Subcutaneous abdominal adipose tissue (tissue), 5 donors: ENCODE results near the gene SUPT3H.
"Not testable (repeated sequence)": the region's sequence is repeated elsewhere in the genome, so short reads cannot be mapped to it uniquely, and the experiment has no call there.

Source experiments
- H3K27ac ChIP-seq: one replicate; pipeline ENCODE4 v1.7.0; 2013; ENCODE audit warnings: low read depth, mild to moderate bottlenecking, inconsistent platforms, low read length, moderate library complexity
- H3K27me3 ChIP-seq, 5 donors: one replicate each; pipeline ENCODE4 v1.7.0; 2013; ENCODE audit warnings: low read length in 5 of 5, inconsistent platforms in 1 of 5; ENCODE audit not compliant: control insufficient read depth in 5 of 5, insufficient read depth in 4 of 5
- H3K36me3 ChIP-seq, 5 donors: one replicate each; pipeline ENCODE4 v1.7.0; 2013; ENCODE audit warnings: low read length in 5 of 5; ENCODE audit not compliant: control insufficient read depth in 5 of 5, insufficient read depth in 5 of 5
- H3K4me1 ChIP-seq, 5 donors: one replicate each; pipeline ENCODE4 v1.7.0; 2013; ENCODE audit warnings: low read length in 5 of 5, mild to moderate bottlenecking in 3 of 5, moderate library complexity in 1 of 5; ENCODE audit not compliant: control insufficient read depth in 5 of 5, insufficient read depth in 5 of 5
- H3K4me3 ChIP-seq, 5 donors: one replicate each; pipeline ENCODE4 v1.7.0; 2013; ENCODE audit warnings: low read length in 5 of 5, low read depth in 1 of 5
- H3K9ac ChIP-seq, 5 donors: one replicate each; pipeline ENCODE4 v1.7.0; 2013; ENCODE audit warnings: low read length in 5 of 5, mild to moderate bottlenecking in 4 of 5, moderate library complexity in 3 of 5
- H3K9me3 ChIP-seq, 5 donors: one replicate each; pipeline ENCODE4 v1.7.0; 2013; ENCODE audit warnings: low read length in 5 of 5; ENCODE audit not compliant: control insufficient read depth in 5 of 5
- donor health status: healthy.
- donor health status: healthy.
- donor health status: healthy.
- donor health status: healthy.
- donor health status: healthy.

Gene SUPT3H

GRCh38 chr6:45044510-45045252 is 333.1 kb downstream of the SUPT3H start:
- Histone ChIP-seq H3K9me3 (no peaks in the 10 kb centered on the region), H3K4me1 (no peaks in the 10 kb centered on the region), H3K4me3 (no peak overlapping the region), H3K36me3 (no peaks in the 10 kb centered on the region), H3K27me3 (no peaks in the 10 kb centered on the region), H3K27ac (no peak overlapping the region), H3K9ac (no peak overlapping the region)

GRCh38 chr6:45044086-45044485 is 333.6 kb downstream of the SUPT3H start:
- H3K9ac ChIP-seq, result no peak overlapping the region
- H3K27me3 ChIP-seq, result no peaks in the 10 kb centered on the region
- H3K9me3 ChIP-seq, result no peaks in the 10 kb centered on the region
- H3K27ac ChIP-seq, result no peak overlapping the region
- no peak overlapping the region for H3K4me3 ChIP-seq
- no peaks in the 10 kb centered on the region for H3K36me3 ChIP-seq
- no peaks in the 10 kb centered on the region for H3K4me1 ChIP-seq

- not testable (repeated sequence) for H3K4me1 ChIP-seq, H3K9ac ChIP-seq, H3K9me3 ChIP-seq, H3K27ac ChIP-seq, H3K36me3 ChIP-seq, H3K27me3 ChIP-seq, H3K4me3 ChIP-seq
These were observed 335.1 kb downstream of the SUPT3H start for GRCh38 chr6:45042673-45043072.

- H3K36me3 ChIP-seq, result no peaks in the 10 kb centered on the region
- no peaks in the 10 kb centered on the region for H3K4me1 ChIP-seq
- H3K9me3 ChIP-seq, result no peaks in the 10 kb centered on the region
- no peak overlapping the region for H3K27ac ChIP-seq
- no peak overlapping the region for H3K4me3 ChIP-seq
- H3K27me3 ChIP-seq, result no peaks in the 10 kb centered on the region
- H3K9ac ChIP-seq, result no peak overlapping the region
These were observed 339.5 kb downstream of the SUPT3H start for GRCh38 chr6:45038226-45038625.

- no peaks in the 10 kb centered on the region for H3K9me3 ChIP-seq
- no peaks in the 10 kb centered on the region for H3K27me3 ChIP-seq
- no peaks in the 10 kb centered on the region for H3K4me1 ChIP-seq
- H3K9ac ChIP-seq, result no peak overlapping the region
- H3K4me3 ChIP-seq, result no peak overlapping the region
- H3K27ac ChIP-seq, result no peak overlapping the region
- peaks cover 0 to 2% (median 0%) of the 10 kb centered on the region in 5 donors for H3K36me3 ChIP-seq
These were observed 341.6 kb downstream of the SUPT3H start for GRCh38 chr6:45036103-45036502.

- Histone ChIP-seq H3K4me1 (no peaks in the 10 kb centered on the region), H3K27ac (no peak overlapping the region), H3K36me3 (peaks cover 0 to 2% (median 0%) of the 10 kb centered on the region in 5 donors), H3K27me3 (no peaks in the 10 kb centered on the region), H3K9ac (no peak overlapping the region), H3K4me3 (no peak overlapping the region), H3K9me3 (peaks cover 0 to 2% (median under 1%) of the 10 kb centered on the region in 5 donors)
These were observed 345.3 kb downstream of the SUPT3H start for GRCh38 chr6:45032426-45032825.

GRCh38 chr6:45031601-45032000 is 346.1 kb downstream of the SUPT3H start:
- Histone ChIP-seq H3K4me3 (no peak overlapping the region), H3K27ac (no peak overlapping the region), H3K9me3 (peaks cover 3 to 9% (median 7%) of the 10 kb centered on the region in 5 donors)

GRCh38 chr6:45027126-45027525 is 350.6 kb downstream of the SUPT3H start:
- no peak overlapping the region for H3K4me3 ChIP-seq
- no peaks in the 10 kb centered on the region for H3K4me1 ChIP-seq
- H3K27me3 ChIP-seq, result no peaks in the 10 kb centered on the region
- no peak overlapping the region for H3K9ac ChIP-seq
- no peak overlapping the region for H3K27ac ChIP-seq
- peaks cover 3 to 9% (median 7%) of the 10 kb centered on the region in 5 donors for H3K9me3 ChIP-seq
- H3K36me3 ChIP-seq, result no peaks in the 10 kb centered on the region

More at GRCh38 chr6:45031601-45032000, 346.1 kb downstream of the SUPT3H start:
- H3K27me3 ChIP-seq, result no peaks in the 10 kb centered on the region
- peaks cover 0 to 2% (median 0%) of the 10 kb centered on the region in 5 donors for H3K36me3 ChIP-seq
- H3K9ac ChIP-seq, result no peak overlapping the region
- H3K4me1 ChIP-seq, result no peaks in the 10 kb centered on the region

GRCh38 chr6:45026003-45026516 is 351.7 kb downstream of the SUPT3H start:
- no peak overlapping the region for H3K4me3 ChIP-seq
- H3K9me3 ChIP-seq, result peaks cover 3 to 9% (median 7%) of the 10 kb centered on the region in 5 donors
- H3K4me1 ChIP-seq, result no peaks in the 10 kb centered on the region
- no peaks in the 10 kb centered on the region for H3K27me3 ChIP-seq
- no peak overlapping the region for H3K9ac ChIP-seq
- H3K36me3 ChIP-seq, result no peaks in the 10 kb centered on the region
- no peak overlapping the region for H3K27ac ChIP-seq

GRCh38 chr6:45024610-45025009 is 353.1 kb downstream of the SUPT3H start:
- Histone ChIP-seq H3K27me3 (no peaks in the 10 kb centered on the region), H3K27ac (no peak overlapping the region), H3K36me3 (no peaks in the 10 kb centered on the region), H3K4me1 (no peaks in the 10 kb centered on the region), H3K9me3 (peaks cover 3 to 9% (median 7%) of the 10 kb centered on the region in 5 donors), H3K9ac (no peak overlapping the region), H3K4me3 (no peak overlapping the region)
